Right lobe of liver (tissue), 6 donors: ENCODE data around the gene ZNF324. TPM values are rescaled to one million over a fixed set of nuclear protein-coding genes. Genes with fewer than 3 reads are reported as not detected.
"Not testable (repeated sequence)": the region's sequence is repeated elsewhere in the genome, so short reads cannot be mapped to it uniquely, and the experiment has no call there.

ENCODE experiments used
- ATAC-seq, 4 donors: fragments of 200-7000 bp; cut with Tn5 transposase; one replicate each; pipeline ENCODE4 v1.9.1; 2020; ENCODE audit warnings: mild to moderate bottlenecking in 4 of 4, moderate library complexity in 4 of 4
- DNase-seq, 3 donors: peaks; one replicate each; pipeline ENCODE4 v3.0.0-alpha.2; 2020
- H3K27ac ChIP-seq, 3 donors: fragments of 200-600 bp; one replicate each; pipeline ENCODE4 v1.8.0; 2022
- H3K27me3 ChIP-seq, 2 donors: fragments of 200-600 bp; one replicate each; pipeline ENCODE4 v1.8.0; 2022
- H3K36me3 ChIP-seq, 4 donors: fragments of 200-600 bp; sonication (generic) in 1 of 4; one replicate each; pipeline versions ENCODE4 v1.5.1 to v1.8.0; 2017 to 2022; ENCODE audit warnings: control low read depth in 1 of 4
- H3K4me1 ChIP-seq, 4 donors: fragments of 200-600 bp; sonication (generic) in 1 of 4; one replicate each; pipeline versions ENCODE4 v1.5.1 to v1.8.0; 2017 to 2022; ENCODE audit warnings: control low read depth in 1 of 4
- H3K4me3 ChIP-seq, 3 donors: fragments of 200-600 bp; one replicate each; pipeline ENCODE4 v1.8.0; 2022
- H3K9me3 ChIP-seq, 4 donors: fragments of 200-600 bp; sonication (generic) in 1 of 4; one replicate each; pipeline versions ENCODE4 v1.5.1 to v1.8.0; 2017 to 2022; ENCODE audit warnings: control low read depth in 1 of 4
- POLR2A ChIP-seq: fragments of 450-650 bp; IDR thresholded peaks from one replicate; pipeline ENCODE4 v1.6.1; 2017; ENCODE audit warnings: antibody characterized with exemption, mild to moderate bottlenecking
- WGBS: methylation state at CpG from one replicate; pipeline ENCODE4 v1.1.6; 2018; ENCODE audit warnings: low coverage, low lambda C conversion rate; ENCODE audit not compliant: insufficient coverage; ENCODE audit errors: missing lambda C conversion rate; 5-methylcytosine and 5-hydroxymethylcytosine counted together
- intact Hi-C, 2 donors: fragments of 100-400 bp; cut with DNase I; formaldehyde crosslinking; loops; one replicate each; pipeline versions ENCODE4 v1.11.2 to v1.14.1; 2022
- total RNA-seq, 6 experiments: library from RNA; depleted of rRNA in 2 of 6; stranded (reverse); fragments of >200 nt in 2 of 6; fragmentation: NEBNext Ultra II Directional in 3 of 6; extraction: Animal tissue kit (Norgen Biotek cat#: 25700) in 3 of 6; gene quantifications; one replicate each; pipeline versions ENCODE4 v1.1.0 to v1.2.4, GENCODE V29; 2016 to 2023
- TF ChIP-seq, protein P1 (sequence below), 4 donors: fragments of 200-600 bp in 3 of 4; fragments of 450-650 bp in 1 of 4; IDR thresholded peaks; one replicate each; pipeline versions ENCODE4 v1.5.1 to v1.8.0; 2016 to 2022; ENCODE audit warnings: antibody characterized with exemption in 4 of 4, mild to moderate bottlenecking in 2 of 4
- donor health status: DM: no; HTN: yes; CAD: no.
- donor health status: DM: no; HTN: no; CAD: no.
- donor health status: DM: no; HTN: no; CAD: no.
- donor health status: DM: no; HTN: yes; CAD: no.
- donor health status: DM: no; HTN: yes; CAD: no.

The ZNF324 gene
- total RNA-seq, 6 experiments from 2014 or later = 2.9 to 4.9 (median 3.8) TPM

GRCh38 chr19:58497634-58498170, 30.8 kb downstream of the ZNF324 start:
- intact Hi-C loops = no loop called here
- Histone ChIP-seq H3K4me1 (peaks cover 0 to 31% (median 5%) of the 10 kb centered on the region in 4 donors), H3K36me3 (peaks cover 0 to 10% (median 0%) of the 10 kb centered on the region in 4 donors), H3K27me3 (no peaks in the 10 kb centered on the region), H3K9me3 (no peaks in the 10 kb centered on the region), H3K27ac (no peak overlapping the region), H3K4me3 (no peak overlapping the region)
- ATAC-seq (no peak), DNase-seq (no peak)
- no peak for TF ChIP-seq POLR2A
- TF ChIP-seq, protein P1, sequence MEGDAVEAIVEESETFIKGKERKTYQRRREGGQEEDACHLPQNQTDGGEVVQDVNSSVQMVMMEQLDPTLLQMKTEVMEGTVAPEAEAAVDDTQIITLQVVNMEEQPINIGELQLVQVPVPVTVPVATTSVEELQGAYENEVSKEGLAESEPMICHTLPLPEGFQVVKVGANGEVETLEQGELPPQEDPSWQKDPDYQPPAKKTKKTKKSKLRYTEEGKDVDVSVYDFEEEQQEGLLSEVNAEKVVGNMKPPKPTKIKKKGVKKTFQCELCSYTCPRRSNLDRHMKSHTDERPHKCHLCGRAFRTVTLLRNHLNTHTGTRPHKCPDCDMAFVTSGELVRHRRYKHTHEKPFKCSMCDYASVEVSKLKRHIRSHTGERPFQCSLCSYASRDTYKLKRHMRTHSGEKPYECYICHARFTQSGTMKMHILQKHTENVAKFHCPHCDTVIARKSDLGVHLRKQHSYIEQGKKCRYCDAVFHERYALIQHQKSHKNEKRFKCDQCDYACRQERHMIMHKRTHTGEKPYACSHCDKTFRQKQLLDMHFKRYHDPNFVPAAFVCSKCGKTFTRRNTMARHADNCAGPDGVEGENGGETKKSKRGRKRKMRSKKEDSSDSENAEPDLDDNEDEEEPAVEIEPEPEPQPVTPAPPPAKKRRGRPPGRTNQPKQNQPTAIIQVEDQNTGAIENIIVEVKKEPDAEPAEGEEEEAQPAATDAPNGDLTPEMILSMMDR (IDR thresholded peaks at IDR 0.05) = no peak
- 83% methylated on average over 6 of the region's 8 CpGs for WGBS

- 57% methylated on average over 11 of the region's 22 CpGs for WGBS
- Histone ChIP-seq H3K9me3 (no peaks in the 10 kb centered on the region), H3K4me3 (peak overlapping the region; percentile 21 to 32 (median 21)), H3K36me3 (peaks cover 0 to 15% (median 0%) of the 10 kb centered on the region in 4 donors), H3K27me3 (no peaks in the 10 kb centered on the region), H3K27ac (no peak overlapping the region), H3K4me1 (peaks cover 0 to 35% (median 5%) of the 10 kb centered on the region in 4 donors)
- intact Hi-C loops = no loop called here
- ATAC-seq (peak in 3 of 4 donors; percentile 1 to 14 (median 2)), DNase-seq (peak in 2 of 3 donors; percentile 67 to 73)
- TF ChIP-seq POLR2A = no peak
- TF ChIP-seq, protein P1 (IDR thresholded peaks at IDR 0.05) = no peak
These were observed 31.6 kb downstream of the ZNF324 start for GRCh38 chr19:58498316-58499020.

DNA sequence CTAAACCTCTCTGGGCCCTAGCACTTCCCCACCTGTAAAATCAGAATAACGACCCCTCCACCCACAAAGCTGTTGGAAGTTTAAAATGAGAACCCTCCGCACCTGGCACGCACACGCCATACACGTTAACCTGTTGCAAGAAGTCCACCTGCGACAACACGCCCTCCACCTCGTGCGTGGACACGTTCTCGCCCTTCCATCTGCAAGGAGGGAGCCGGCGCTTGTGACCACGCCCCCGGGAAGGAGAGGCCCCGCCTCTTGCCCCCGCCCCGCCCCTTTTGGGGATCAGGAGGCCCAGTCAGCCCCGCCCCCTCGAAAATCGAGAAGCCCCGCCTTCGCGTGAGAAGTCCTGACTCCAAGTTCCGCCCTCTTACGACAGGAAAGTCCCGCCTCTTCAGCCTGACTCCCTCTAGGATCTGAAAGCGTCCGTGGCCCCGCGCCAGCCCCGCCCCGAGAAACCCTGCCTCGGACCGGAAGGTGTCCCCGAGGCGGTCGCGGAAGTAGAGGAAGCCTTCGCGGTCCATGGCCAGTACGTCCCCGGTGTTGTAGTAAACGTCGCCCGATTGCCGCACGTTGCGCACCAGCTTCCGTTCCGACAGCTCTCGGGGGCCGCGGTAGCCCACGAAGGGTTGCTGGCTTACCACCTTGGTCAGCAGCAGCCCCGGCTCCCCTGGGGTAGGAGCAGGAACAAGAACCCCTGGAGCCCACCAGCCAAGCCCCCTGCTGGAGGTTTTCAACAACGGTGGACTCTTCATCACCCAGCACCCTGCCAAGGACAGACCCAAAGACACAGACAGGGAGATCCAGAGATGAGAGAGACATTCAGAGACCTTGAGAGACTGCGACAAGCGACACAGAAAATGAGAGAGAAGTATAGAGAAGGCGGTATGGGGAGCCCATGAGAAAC, 32.4 kb downstream of the ZNF324 start:
- ATAC-seq (peak; percentile 89 to 96 (median 93)), DNase-seq (peak; percentile 100)
- no peaks in the 10 kb centered on the region for H3K9me3 ChIP-seq
- peak overlapping the region; percentile 67 to 75 (median 69) for H3K27ac ChIP-seq
- WGBS = 5% methylated on average over 21 of the region's 60 CpGs
- peaks cover 0 to 43% (median 5%) of the 10 kb centered on the region in 4 donors for H3K4me1 ChIP-seq
- H3K4me3 ChIP-seq = peak overlapping the region; percentile 44 to 58 (median 45)
- peaks cover 0 to 16% (median 0%) of the 10 kb centered on the region in 4 donors for H3K36me3 ChIP-seq
- no peak for TF ChIP-seq POLR2A
- TF ChIP-seq, protein P1 (IDR thresholded peaks at IDR 0.05) = peak in 3 of 4 donors; percentile 11 to 27 (median 18)
- no peaks in the 10 kb centered on the region for H3K27me3 ChIP-seq
- intact Hi-C loops = no loop called here

DNA sequence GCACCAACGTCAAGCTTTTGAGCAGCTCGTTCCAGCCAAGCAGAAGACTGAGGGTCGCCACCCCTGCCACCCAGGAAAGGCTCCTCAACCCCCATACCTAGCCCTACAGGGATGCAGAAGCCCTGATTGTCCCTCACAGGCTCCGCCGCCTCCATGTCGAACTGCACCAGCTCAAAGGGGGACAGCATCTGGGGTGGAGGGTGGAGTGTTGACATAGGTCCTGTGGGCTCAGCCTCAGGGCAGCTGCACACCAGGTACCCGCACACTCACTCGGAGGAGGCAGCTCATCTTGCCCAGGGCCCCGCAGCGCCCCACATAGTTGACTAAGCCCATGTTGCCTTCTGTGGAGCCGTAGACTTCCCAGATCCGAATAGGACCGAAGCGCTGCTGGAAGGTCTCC, 33.4 kb downstream of the ZNF324 start:
- TF ChIP-seq, protein P1 (IDR thresholded peaks at IDR 0.05) = no peak
- TF ChIP-seq POLR2A = no peak
- peaks cover 0 to 52% (median 5%) of the 10 kb centered on the region in 4 donors for H3K4me1 ChIP-seq
- ATAC-seq = no peak
- H3K36me3 ChIP-seq = peaks cover 0 to 16% (median 0%) of the 10 kb centered on the region in 4 donors
- 0% methylated on average over 1 of the region's 14 CpGs for WGBS
- no peaks in the 10 kb centered on the region for H3K27me3 ChIP-seq
- H3K4me3 ChIP-seq = peak overlapping the region in 1 of 3 donors; percentile 58
- no peak overlapping the region for H3K27ac ChIP-seq
- DNase-seq = no peak
- intact Hi-C loops = no loop called here
- no peaks in the 10 kb centered on the region for H3K9me3 ChIP-seq

GRCh38 chr19:58507602-58508223, 40.8 kb downstream of the ZNF324 start:
- ATAC-seq, H3K9me3 ChIP-seq, H3K36me3 ChIP-seq, DNase-seq, H3K27me3 ChIP-seq, intact Hi-C loops: not testable (repeated sequence)
- H3K27ac ChIP-seq = peak overlapping the region in 2 of 3 donors; percentile 18 to 40
- peaks cover 0 to 69% (median 11%) of the 10 kb centered on the region in 4 donors for H3K4me1 ChIP-seq
- peak overlapping the region in 2 of 3 donors; percentile 78 to 84 for H3K4me3 ChIP-seq
- WGBS = 63% methylated on average over 6 of the region's 8 CpGs
